ENCODE data around the gene PDF. TPM values are rescaled to one million over a fixed set of nuclear protein-coding genes. Genes with fewer than 3 reads are reported as not detected.

Gene PDF
- total RNA-seq, 1 donor from 2014 or later: 8.8 TPM

DNA sequence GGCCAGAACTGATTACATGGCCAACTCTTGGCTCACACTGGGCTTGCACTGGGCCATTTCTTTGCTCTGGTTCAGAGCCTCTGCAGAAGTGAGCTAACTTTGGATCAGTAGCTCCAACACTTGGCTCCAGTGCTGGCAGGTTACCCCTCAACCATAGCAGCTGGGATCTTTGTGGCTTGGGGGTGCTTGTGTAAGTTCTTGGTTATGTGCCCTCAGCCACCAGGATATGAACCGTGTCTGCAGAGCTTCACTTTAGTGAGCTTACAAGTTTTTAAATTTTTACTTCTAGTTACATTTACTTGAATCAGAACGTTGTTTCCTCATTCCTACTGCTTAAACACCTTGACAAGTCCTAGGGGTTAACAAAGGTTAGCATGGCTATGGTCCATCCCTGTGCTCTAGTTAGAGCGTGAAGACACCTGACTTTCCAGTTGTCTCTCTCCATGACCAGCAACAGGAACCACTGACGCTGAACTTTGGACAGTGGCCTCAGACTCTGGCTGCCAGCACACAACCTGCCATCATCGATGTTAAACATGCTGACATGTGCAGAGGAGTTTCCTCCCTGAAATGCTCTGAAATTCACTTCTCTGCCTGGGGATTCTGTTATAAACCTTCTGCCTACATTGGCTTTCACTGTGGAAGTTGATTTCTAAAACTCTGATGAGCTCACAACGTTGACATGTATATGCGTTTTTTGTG, 4.1 kb downstream of the PDF start:
- Histone ChIP-seq H3K27ac (no peak overlapping the region), H3K4me3 (no peak overlapping the region), H3K4me1 (peaks cover 33% of the 10 kb centered on the region), H3K27me3 (no peaks in the 10 kb centered on the region), H3K9me3 (no peaks in the 10 kb centered on the region), H3K36me3 (peaks cover 69% of the 10 kb centered on the region)
- intact Hi-C loops (cut with DNase I): no loop called here
- TF ChIP-seq, protein P1, sequence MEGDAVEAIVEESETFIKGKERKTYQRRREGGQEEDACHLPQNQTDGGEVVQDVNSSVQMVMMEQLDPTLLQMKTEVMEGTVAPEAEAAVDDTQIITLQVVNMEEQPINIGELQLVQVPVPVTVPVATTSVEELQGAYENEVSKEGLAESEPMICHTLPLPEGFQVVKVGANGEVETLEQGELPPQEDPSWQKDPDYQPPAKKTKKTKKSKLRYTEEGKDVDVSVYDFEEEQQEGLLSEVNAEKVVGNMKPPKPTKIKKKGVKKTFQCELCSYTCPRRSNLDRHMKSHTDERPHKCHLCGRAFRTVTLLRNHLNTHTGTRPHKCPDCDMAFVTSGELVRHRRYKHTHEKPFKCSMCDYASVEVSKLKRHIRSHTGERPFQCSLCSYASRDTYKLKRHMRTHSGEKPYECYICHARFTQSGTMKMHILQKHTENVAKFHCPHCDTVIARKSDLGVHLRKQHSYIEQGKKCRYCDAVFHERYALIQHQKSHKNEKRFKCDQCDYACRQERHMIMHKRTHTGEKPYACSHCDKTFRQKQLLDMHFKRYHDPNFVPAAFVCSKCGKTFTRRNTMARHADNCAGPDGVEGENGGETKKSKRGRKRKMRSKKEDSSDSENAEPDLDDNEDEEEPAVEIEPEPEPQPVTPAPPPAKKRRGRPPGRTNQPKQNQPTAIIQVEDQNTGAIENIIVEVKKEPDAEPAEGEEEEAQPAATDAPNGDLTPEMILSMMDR (IDR thresholded peaks at IDR 0.05): no peak
- DNase-seq (no peak), ATAC-seq (no peak)

GRCh38 chr16:69325784-69326171, 4.6 kb downstream of the PDF start:
- peaks cover 33% of the 10 kb centered on the region for H3K4me1 ChIP-seq
- H3K36me3 ChIP-seq: peaks cover 75% of the 10 kb centered on the region
- intact Hi-C loops (cut with DNase I): no loop called here
- H3K27me3 ChIP-seq: no peaks in the 10 kb centered on the region
- DNase-seq: no peak
- TF ChIP-seq, protein P1 (IDR thresholded peaks at IDR 0.05): no peak
- H3K9me3 ChIP-seq: no peaks in the 10 kb centered on the region
- ATAC-seq: no peak
- H3K27ac ChIP-seq: no peak overlapping the region
- no peak overlapping the region for H3K4me3 ChIP-seq

GRCh38 chr16:69324585-69325253, 5.7 kb downstream of the PDF start:
- Histone ChIP-seq H3K36me3 (peaks cover 85% of the 10 kb centered on the region), H3K4me3 (no peak overlapping the region), H3K27me3 (no peaks in the 10 kb centered on the region), H3K4me1 (peaks cover 33% of the 10 kb centered on the region), H3K27ac (no peak overlapping the region), H3K9me3 (no peaks in the 10 kb centered on the region)
- TF ChIP-seq, protein P1 (IDR thresholded peaks at IDR 0.05): no peak
- no peak for DNase-seq
- intact Hi-C loops (cut with DNase I): no loop called here
- ATAC-seq: no peak

DNA sequence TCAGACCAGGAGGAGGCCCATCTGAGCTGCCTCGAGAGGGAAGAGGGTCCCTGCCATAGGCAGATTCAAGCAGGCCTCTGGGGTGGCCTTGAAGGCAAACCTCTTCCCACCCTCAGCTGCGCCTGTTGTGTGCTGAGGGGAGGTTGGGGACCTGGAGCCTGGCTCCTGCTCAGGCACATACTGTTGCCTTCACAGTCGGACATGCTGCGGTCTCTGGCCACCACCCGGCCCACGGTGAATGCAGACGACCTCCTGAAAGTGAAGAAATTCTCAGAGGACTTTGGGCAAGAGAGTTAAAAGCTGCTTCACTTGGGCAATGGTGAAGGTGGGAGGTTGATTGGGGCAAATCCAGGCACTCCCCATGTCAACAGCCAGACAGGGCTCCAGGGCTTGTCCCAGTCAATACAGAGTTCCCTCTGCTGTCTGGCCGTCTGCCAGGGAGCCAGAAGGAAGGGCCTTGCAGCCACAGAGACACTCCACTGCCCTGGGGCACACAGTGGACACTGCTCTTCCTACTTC, 6.3 kb downstream of the PDF start:
- H3K4me1 ChIP-seq: peaks cover 27% of the 10 kb centered on the region
- ATAC-seq: peak; percentile 82
- no peak overlapping the region for H3K27ac ChIP-seq
- intact Hi-C loops (cut with DNase I): no loop called here
- H3K27me3 ChIP-seq: no peaks in the 10 kb centered on the region
- TF ChIP-seq, protein P1 (IDR thresholded peaks at IDR 0.05): no peak
- no peak overlapping the region for H3K4me3 ChIP-seq
- peaks cover 92% of the 10 kb centered on the region for H3K36me3 ChIP-seq
- DNase-seq: peak; percentile 80
- no peaks in the 10 kb centered on the region for H3K9me3 ChIP-seq

DNA sequence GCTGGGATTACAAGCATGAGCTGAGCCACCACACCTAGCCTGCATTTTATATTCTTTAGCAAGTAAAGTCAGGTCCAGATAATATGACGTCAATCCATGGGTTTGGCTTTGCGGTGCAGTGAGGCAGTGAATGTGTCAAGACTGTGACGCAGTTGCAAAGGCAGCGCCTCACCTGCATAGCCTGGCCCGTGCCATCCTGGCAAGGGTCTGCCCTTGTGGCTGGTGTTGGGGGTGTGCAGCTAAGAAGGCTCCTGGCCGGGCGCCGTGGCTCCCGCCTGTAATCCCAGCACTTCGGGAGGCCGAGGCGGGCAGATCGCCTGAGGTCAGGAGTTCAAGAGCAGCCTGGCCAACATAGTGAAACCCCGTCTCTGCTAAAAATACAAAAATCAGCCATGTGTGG, 7.0 kb downstream of the PDF start:
- Histone ChIP-seq H3K36me3 (peaks cover 94% of the 10 kb centered on the region), H3K27me3 (no peaks in the 10 kb centered on the region), H3K4me1 (peaks cover 21% of the 10 kb centered on the region), H3K4me3 (no peak overlapping the region), H3K9me3 (no peaks in the 10 kb centered on the region), H3K27ac (no peak overlapping the region)
- no peak for DNase-seq
- TF ChIP-seq, protein P1 (IDR thresholded peaks at IDR 0.05): no peak
- intact Hi-C loops (cut with DNase I): no loop called here
- no peak for ATAC-seq
